Fibroblast of peridontal ligament (primary cell): Measurements from ENCODE around the gene ADI1.
A peak's percentile ranks its signal among the peaks of the same experiment; 100 is the strongest.

Experiments
- DNase-seq: peaks from one replicate; pipeline ENCODE4 v3.0.0-alpha.2; 2010; ENCODE audit errors: extremely low read depth

ADI1 gene, protein sequence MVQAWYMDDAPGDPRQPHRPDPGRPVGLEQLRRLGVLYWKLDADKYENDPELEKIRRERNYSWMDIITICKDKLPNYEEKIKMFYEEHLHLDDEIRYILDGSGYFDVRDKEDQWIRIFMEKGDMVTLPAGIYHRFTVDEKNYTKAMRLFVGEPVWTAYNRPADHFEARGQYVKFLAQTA

GRCh38 chr2:3519255-3520205, at the start of gene ADI1:
ADI1 (minus strand) TSS chr2:3519531; CDS start chr2:3519487, 44 bp downstream.
- DNase-seq, result peak; percentile 62

- DNase-seq, result no peak
These were observed 47.5 kb upstream of the ADI1 start for GRCh38 chr2:3566806-3567205.

- DNase-seq, result no peak
These were observed 45.8 kb upstream of the ADI1 start for GRCh38 chr2:3565117-3565516.

DNA sequence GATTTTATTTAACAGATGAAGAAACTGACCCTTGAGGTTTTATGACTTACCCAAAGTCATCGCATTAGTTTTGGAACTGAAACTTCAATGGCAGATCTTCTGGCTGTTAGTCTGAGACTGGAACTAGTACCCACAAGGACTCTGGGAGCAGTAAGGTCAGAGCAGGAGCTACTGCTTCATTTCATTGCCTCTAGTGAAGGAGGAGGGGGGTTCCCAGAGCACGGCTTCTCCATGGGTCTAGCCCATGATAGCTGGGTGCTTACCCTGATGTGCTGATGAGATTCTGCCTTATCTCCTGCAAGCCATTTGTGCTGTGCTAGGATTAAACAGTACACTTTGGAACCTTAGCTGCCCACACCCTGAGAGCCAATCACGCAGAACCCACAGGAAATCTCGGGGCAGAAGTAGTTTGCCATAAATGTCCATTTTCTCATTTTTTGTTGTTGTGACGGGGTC, 44.2 kb upstream of the ADI1 start:
- DNase-seq, result no peak

DNA sequence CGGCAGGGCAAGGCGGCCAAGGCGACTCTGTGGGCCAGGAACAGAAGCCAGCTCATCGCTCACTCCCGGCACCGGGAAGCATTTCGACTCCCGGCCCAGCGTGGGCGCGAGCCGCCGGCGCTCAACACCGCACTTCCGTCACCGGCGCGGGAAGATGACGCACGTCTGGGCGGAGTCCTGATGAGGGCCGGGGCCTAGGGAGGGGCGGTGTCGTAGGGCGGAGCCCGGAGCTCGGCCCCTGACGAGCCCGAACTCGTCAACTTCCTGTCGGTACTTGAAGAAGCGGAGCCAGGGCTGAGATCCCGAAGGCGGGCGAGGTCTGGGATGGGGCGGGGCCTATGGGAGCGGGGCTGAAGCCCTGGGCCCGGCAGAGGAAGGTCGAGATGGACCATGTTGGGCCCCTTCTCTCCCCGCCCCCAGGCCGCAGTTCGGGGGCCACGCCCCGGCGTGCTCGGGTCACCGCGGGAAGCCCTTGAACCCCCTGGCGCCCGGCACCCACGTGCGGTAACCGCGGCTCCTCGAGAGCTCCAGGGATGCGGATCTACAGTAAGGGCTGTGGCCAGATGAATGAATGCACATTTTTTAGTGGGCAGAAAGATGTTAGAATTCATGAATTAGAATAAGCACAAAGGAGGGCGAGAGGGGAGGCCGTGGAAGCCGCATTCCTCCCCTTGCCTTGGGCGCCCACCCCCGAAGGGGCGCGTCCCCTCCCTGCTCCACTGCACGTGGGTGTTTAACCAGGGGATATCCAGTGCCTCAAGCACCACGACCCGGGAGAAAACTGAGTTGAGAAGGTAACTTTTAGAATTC, 39.1 kb upstream of the ADI1 start, which contains the start of gene RNASEH1:
Gene RNASEH1 (minus strand): TSS at position 129 of the 810 bp plus-strand sequence. CDS start 73 bp downstream, at position 56.
- DNase-seq, result peak; percentile 98

DNA sequence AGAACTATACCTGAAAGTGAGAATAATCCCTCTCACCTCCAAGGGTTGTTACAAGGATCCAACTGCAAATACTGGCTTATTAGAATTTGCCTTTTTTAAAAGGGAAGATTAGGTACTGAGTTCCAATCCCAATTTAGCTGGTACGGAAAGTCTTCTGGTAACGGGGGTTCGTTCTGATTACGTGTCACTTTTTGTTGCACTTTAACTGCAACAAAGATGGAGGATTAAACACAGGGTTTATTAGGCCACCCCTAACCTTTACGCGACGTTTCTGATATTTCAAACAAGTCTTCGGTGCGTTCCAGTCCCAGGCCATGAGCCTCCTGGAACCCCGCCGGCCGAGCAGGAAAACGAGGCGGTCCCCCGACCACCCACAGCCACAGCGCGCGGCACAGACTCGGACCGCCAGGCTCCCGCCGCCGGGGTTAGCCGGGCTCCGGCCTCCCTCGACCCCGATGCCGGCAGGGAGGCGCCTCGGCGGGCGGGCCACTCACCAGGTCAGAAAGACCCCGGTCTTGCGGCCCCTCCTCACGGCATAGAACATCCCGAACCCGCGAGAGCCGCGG, 38.4 kb upstream of the ADI1 start:
- DNase-seq, result no peak

GRCh38 chr2:3553946-3554345, 34.6 kb upstream of the ADI1 start:
- no peak for DNase-seq

GRCh38 chr2:3547915-3548314, 28.6 kb upstream of the ADI1 start:
- no peak for DNase-seq

GRCh38 chr2:3545788-3546478, 26.6 kb upstream of the ADI1 start:
- DNase-seq, result no peak

GRCh38 chr2:3543023-3543683, 23.8 kb upstream of the ADI1 start:
- no peak for DNase-seq

- DNase-seq, result no peak
These were observed 22.8 kb upstream of the ADI1 start for GRCh38 chr2:3542107-3542506.

- DNase-seq, result no peak
These were observed 20.5 kb upstream of the ADI1 start for GRCh38 chr2:3539836-3540235.

DNA sequence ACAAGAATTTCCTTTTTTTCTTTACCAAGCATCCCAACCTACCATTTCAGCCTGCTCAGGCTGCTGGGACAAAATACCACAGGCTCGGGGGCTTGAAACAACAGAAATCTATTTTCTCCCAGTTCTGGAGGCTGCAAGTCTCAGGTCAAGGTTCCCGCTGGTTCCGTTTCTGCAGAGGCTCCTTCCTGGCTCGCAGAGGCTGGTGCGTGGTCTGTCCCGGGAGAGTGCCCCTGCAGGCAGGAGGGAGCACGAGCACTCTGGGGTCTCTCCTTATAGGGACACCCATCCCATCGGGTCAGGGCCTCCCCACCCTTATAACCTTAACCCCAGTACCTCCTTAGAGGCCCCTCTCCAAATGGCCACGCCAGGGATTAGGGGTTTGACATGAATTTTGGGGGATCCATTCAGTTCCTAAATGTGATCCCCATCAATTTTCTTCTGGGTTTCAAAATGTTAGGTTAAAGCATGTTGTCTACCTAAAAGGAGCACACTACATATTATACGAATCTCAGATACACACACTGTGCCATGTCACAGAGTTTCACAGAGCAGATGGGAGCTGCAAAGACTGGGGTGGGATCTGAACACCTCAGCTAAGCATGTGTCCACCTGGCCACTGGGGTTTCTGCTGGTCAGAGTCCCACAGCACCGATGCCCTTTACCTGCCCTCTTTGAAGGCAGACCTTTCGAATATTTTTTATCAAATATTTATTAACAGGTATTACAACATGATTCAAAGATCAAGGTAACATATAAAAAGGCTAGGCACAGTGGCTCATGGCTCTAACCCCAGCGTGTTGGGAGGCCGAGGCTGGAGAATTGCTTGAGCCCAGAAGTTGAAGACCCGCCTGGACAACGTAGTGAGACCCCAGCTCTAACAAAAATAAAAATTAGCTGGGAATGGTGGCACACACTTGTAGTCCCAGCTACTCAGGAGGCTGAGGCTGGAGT, 17.6 kb upstream of the ADI1 start:
- DNase-seq, result no peak

- peak; percentile 85 for DNase-seq
These were observed 16.7 kb upstream of the ADI1 start for GRCh38 chr2:3535794-3536681.

DNA sequence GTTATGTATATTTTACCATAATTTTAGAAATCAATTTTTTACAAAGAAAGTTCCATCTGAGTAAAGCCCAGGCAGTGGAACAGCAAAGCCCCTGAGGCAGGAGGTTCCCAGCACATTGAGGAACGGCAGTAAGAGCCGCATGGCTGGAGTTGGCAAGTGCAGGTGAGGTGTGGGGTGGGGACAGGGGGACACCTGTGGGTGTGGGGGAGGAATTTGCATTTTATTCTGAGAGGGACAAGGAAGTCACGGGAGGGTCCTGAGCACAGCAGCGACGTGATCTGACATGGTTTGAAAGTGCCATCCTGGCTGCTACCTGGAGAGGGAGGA, 16.1 kb upstream of the ADI1 start:
- no peak for DNase-seq

- DNase-seq, result no peak
These were observed 15.0 kb upstream of the ADI1 start for GRCh38 chr2:3534251-3534814.

DNA sequence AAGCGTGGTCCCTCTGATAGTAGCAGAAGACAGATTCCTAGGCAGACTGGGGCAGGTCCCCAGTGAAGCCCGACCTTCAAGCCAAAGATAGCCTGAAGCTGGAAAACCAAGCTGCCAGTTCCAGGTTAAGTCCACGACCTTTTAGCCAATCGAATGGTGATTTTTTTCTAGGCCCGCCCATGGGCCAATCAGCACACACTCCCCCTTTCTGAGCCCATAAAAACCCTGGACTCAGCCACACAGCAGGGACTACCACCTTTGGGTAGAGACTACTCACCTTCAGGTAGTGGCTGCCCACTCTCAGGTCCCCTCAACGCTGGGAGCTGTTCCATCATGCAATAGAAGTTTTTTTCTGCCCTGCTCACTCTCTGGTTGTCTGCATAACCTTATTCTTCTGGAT, 14.5 kb upstream of the ADI1 start:
- no peak for DNase-seq

- no peak for DNase-seq
These were observed 13.6 kb upstream of the ADI1 start for GRCh38 chr2:3532941-3533340.
